Peyer's patch (tissue), 4 donors: ENCODE measurements around the gene APOL1. TPM values are rescaled to one million over a fixed set of nuclear protein-coding genes. Genes with fewer than 3 reads are reported as not detected.

Experiments
- DNase-seq, 3 donors: peaks; one replicate each; pipeline ENCODE4 v3.0.0-alpha.2; 2017 to 2019
- H3K27ac ChIP-seq, 4 donors: fragments of 200-600 bp; sonication (generic); one replicate each; pipeline ENCODE4 v1.5.1; 2016 to 2019
- H3K27me3 ChIP-seq, 2 donors: fragments of 200-600 bp; sonication (generic); one replicate each; pipeline ENCODE4 v1.5.1; 2019
- H3K36me3 ChIP-seq, 3 donors: fragments of 200-600 bp; sonication (generic); one replicate each; pipeline ENCODE4 v1.5.1; 2016 to 2019
- H3K4me1 ChIP-seq, 4 donors: fragments of 200-600 bp; sonication (generic); one replicate each; pipeline ENCODE4 v1.5.1; 2016 to 2019
- H3K4me3 ChIP-seq, 4 donors: fragments of 200-600 bp; sonication (generic); 1 replicate in 3 of 4; 2 replicates in 1 of 4; pipeline ENCODE4 v1.5.1; 2016 to 2019; ENCODE audit warnings: mild to moderate bottlenecking in 1 of 4
- H3K9me3 ChIP-seq, 4 donors: fragments of 200-600 bp; sonication (generic); one replicate each; pipeline ENCODE4 v1.5.1; 2016 to 2019; ENCODE audit warnings: mild to moderate bottlenecking in 1 of 4
- POLR2A ChIP-seq, 2 donors: fragments of 450-650 bp; IDR thresholded peaks; one replicate each; pipeline ENCODE4 v1.5.1; 2017; ENCODE audit warnings: antibody characterized with exemption in 2 of 2, mild to moderate bottlenecking in 2 of 2, moderate library complexity in 2 of 2
- total RNA-seq, 4 donors: library from RNA; depleted of rRNA; stranded (reverse); fragments of >200 nt; gene quantifications; one replicate each; pipeline ENCODE4 v1.1.0, GENCODE V29; 2016
- TF ChIP-seq, protein P1 (sequence below), 6 experiments: fragments of 450-650 bp in 4 of 6; fragments of 200-600 bp in 2 of 6; sonication (generic) in 1 of 6; IDR thresholded peaks; one replicate each; pipeline ENCODE4 v1.5.1; 2017 to 2019; ENCODE audit warnings: antibody characterized with exemption in 6 of 6, mild to moderate bottlenecking in 3 of 6, moderate library complexity in 1 of 6

APOL1 gene
- total RNA-seq, 4 donors from 2014 or later = 12.2 to 23.9 (median 19.8) TPM

DNA sequence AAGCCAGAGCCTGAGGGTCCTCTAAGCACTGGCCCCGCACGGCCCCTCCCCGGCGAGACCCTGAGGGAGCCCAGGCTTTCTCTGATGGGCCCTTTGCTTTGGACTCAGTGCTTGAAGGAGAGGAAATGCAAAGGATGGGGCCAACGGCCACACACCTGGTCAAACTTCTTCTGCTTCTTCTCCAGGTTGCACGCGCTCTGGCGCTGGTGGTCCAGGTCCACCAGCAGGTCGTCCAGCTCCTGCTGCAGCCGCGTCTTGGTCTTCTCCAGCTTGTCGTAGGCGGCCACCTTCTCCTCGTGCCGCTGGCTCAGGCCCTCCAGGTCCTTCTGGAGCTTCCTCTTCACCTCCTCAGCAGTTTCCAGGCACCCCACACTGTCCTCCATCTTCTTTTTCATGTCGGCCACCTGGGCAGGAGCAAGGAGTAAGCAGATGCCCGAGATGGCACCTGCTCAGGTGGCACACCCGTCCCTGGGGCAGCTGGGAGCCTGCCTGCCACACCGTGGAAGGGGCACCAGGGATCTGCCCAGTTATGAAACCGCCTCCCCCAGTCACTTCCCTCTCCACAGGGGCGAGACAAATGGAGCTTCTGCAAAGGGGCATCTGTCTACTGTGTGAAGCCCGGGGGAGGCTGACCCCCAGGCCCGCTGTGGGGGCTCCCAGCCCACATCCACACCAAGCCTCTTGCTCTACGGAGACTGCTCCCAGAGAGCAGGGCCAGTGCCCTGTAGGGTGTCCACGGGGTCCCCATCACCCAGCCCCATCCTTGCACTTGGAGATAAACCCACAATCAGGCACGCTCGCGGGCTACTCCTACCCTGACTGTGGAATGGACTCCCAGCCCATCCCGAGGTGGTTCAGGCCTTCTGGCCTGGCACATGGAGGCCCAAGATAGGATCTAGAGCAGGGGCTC is 39.2 kb downstream of the APOL1 start:
- Histone ChIP-seq H3K4me3 (no peak overlapping the region), H3K27me3 (no peaks in the 10 kb centered on the region), H3K27ac (no peak overlapping the region), H3K9me3 (no peaks in the 10 kb centered on the region), H3K4me1 (no peaks in the 10 kb centered on the region), H3K36me3 (peaks cover 0 to 93% (median 5%) of the 10 kb centered on the region in 3 donors)
- DNase-seq = peak in 1 of 3 donors; percentile 44
- TF ChIP-seq, protein P1, sequence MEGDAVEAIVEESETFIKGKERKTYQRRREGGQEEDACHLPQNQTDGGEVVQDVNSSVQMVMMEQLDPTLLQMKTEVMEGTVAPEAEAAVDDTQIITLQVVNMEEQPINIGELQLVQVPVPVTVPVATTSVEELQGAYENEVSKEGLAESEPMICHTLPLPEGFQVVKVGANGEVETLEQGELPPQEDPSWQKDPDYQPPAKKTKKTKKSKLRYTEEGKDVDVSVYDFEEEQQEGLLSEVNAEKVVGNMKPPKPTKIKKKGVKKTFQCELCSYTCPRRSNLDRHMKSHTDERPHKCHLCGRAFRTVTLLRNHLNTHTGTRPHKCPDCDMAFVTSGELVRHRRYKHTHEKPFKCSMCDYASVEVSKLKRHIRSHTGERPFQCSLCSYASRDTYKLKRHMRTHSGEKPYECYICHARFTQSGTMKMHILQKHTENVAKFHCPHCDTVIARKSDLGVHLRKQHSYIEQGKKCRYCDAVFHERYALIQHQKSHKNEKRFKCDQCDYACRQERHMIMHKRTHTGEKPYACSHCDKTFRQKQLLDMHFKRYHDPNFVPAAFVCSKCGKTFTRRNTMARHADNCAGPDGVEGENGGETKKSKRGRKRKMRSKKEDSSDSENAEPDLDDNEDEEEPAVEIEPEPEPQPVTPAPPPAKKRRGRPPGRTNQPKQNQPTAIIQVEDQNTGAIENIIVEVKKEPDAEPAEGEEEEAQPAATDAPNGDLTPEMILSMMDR (IDR thresholded peaks at IDR 0.05) = no peak
- TF ChIP-seq POLR2A (IDR thresholded peaks at IDR 0.05) = no peak

DNA sequence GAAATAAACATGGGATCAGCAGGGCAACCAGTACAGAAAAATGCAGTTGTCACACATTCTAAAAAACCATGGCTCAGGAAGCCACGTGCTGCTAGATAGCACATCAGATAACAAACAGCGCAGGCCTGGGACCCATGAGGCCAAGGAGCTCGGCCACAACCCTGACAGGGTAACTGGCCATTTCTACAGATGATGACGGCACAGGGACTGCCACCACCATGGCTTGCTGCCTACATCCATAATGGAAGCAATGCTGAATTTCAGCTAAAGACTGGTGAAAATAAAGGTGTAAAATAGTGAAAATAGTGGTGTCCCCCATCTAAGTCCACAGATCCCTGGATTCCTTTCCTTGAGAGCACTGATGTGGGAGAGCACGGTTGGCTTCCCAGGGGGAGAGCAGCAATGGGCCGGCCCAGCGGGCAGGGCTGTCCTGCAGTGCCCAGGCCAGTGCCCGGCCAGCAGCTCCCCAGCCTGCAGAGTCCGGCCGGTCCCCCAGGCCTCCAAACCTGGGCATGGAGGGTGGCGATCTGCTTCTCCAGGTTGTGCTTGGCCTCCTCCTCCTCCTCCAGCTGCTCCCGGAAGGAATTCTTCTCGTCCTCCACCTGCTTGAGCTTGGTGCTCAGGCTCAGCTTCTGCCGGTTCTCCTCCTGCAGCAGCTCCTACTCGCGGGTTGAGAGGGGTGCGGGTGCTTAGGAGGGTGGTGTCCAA is 40.0 kb downstream of the APOL1 start:
- H3K4me1 ChIP-seq = no peaks in the 10 kb centered on the region
- H3K27me3 ChIP-seq = no peaks in the 10 kb centered on the region
- H3K4me3 ChIP-seq = no peak overlapping the region
- H3K9me3 ChIP-seq = no peaks in the 10 kb centered on the region
- DNase-seq = peak in 1 of 3 donors; percentile 11
- TF ChIP-seq POLR2A (IDR thresholded peaks at IDR 0.05) = no peak
- TF ChIP-seq, protein P1 (IDR thresholded peaks at IDR 0.05) = no peak
- H3K36me3 ChIP-seq = peaks cover 0 to 93% (median 7%) of the 10 kb centered on the region in 3 donors
- H3K27ac ChIP-seq = no peak overlapping the region

DNA sequence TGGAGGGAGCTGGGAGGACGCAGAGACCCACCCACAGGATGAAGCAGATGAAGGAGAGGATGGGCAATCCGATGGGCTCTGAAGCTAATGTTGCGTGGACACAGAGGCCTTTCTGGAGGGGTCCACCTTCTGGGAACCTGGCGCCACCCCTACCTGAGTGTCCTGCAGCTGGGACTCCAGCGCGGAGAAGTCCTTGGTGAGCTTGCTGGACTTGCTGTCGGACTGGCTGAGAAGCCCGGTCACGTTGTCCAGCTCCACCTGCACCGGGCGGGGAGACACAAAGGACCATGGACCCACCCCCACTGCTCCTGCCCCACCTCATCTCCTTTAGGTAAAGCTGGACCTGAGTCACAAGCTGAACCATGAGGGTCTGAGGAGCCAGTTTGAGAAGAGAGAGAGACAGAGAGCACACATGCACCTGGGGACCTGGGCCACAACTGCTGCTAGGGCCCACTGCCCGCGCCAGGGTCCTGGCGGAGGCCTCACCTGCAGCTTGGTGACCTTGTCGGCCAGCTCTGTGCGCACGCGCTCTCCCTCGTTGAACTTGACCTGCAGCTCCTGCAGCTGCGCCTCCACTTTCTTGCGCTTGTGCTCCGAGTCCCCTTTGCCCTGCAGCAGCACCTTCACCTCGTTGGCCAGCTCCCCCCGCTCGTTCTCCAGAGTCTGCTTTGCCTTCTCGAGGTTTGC is 40.8 kb downstream of the APOL1 start:
- no peaks in the 10 kb centered on the region for H3K4me1 ChIP-seq
- no peak overlapping the region for H3K4me3 ChIP-seq
- no peak overlapping the region for H3K27ac ChIP-seq
- H3K36me3 ChIP-seq = peaks cover 0 to 93% (median 7%) of the 10 kb centered on the region in 3 donors
- no peaks in the 10 kb centered on the region for H3K9me3 ChIP-seq
- peak in 1 of 3 donors; percentile 47 for DNase-seq
- H3K27me3 ChIP-seq = no peaks in the 10 kb centered on the region
- TF ChIP-seq, protein P1 (IDR thresholded peaks at IDR 0.05) = no peak
- TF ChIP-seq POLR2A (IDR thresholded peaks at IDR 0.05) = no peak

DNA sequence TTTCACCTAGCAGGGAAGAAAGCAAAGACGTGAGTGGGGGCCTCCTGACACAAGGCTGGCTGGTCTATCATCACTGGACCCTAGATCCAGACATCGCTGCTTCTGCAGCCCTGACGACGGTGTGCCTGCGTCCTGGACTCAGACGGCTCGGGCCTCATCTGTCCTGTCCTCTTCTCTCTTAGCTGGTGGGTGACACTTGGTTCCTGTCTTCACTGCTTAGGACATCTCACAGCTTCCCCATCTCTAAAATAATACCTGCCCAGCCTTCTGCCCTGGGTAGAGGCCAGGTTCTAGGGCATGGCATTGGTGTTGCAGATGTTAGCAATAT is 41.3 kb downstream of the APOL1 start:
- H3K36me3 ChIP-seq = peaks cover 0 to 93% (median 7%) of the 10 kb centered on the region in 3 donors
- no peak for TF ChIP-seq POLR2A (IDR thresholded peaks at IDR 0.05)
- TF ChIP-seq, protein P1 (IDR thresholded peaks at IDR 0.05) = no peak
- no peaks in the 10 kb centered on the region for H3K27me3 ChIP-seq
- no peak for DNase-seq
- no peak overlapping the region for H3K4me3 ChIP-seq
- H3K9me3 ChIP-seq = no peaks in the 10 kb centered on the region
- H3K27ac ChIP-seq = no peak overlapping the region
- H3K4me1 ChIP-seq = no peaks in the 10 kb centered on the region

DNA sequence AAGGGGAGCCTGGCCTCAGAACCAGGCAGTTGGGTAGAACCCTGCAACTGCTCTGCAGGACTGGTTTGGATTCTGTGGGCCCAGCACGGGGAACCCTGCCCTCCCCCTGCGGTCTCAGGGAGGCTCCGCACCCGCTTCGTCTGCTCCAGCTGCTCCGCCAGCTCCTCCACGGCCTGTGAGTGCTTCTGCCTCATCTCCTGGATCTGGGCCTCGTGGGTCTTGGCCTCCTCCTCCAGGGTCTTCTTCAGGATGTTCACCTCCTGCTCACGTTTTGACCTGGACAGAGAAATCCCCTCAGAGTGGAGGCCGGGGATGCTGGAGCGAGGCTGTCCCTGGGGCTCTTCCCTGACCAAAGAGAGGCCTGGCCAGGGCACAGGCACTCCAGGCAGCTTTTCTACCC is 41.9 kb downstream of the APOL1 start:
- peaks cover 0 to 93% (median 7%) of the 10 kb centered on the region in 3 donors for H3K36me3 ChIP-seq
- DNase-seq = peak in 1 of 3 donors; percentile 35
- no peak overlapping the region for H3K4me3 ChIP-seq
- no peak overlapping the region for H3K27ac ChIP-seq
- no peaks in the 10 kb centered on the region for H3K4me1 ChIP-seq
- no peaks in the 10 kb centered on the region for H3K9me3 ChIP-seq
- TF ChIP-seq, protein P1 (IDR thresholded peaks at IDR 0.05) = no peak
- no peak for TF ChIP-seq POLR2A (IDR thresholded peaks at IDR 0.05)
- H3K27me3 ChIP-seq = no peaks in the 10 kb centered on the region
